Body of pancreas (tissue), 4 donors: ENCODE measurements around the gene ARHGAP27.

Experiments
- POLR2A ChIP-seq, 3 donors: fragments of 450-650 bp; IDR thresholded peaks; one replicate each; pipeline ENCODE4 v1.6.1; 2016; ENCODE audit warnings: antibody characterized with exemption in 3 of 3, mild to moderate bottlenecking in 2 of 3
- TF ChIP-seq, protein P1 (sequence below), 7 experiments: fragments of 450-650 bp in 4 of 7; fragments of 200-600 bp in 3 of 7; sonication (generic) in 3 of 7; IDR thresholded peaks; one replicate each; pipeline ENCODE4 v1.5.1; 2016 to 2019; ENCODE audit warnings: antibody characterized with exemption in 7 of 7

DNA sequence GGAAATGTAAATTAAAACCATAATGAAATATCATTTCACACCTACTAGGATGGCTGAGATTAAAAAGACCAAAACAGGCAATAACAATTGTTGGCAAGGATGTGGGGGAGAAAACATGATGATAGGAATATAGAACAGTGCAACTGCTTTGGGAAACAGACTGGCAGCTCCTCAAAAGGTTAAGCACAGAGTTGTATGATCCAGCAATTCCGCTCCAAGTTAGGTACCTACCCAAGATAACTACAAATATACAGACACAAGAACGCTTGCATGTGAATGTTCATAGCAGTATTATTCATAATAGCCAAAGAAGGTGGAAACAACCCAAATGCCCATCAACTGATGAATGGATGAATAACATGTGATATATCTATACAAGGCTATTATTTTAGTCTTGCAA, 80.8 kb downstream of the ARHGAP27 start:
- TF ChIP-seq, protein P1, sequence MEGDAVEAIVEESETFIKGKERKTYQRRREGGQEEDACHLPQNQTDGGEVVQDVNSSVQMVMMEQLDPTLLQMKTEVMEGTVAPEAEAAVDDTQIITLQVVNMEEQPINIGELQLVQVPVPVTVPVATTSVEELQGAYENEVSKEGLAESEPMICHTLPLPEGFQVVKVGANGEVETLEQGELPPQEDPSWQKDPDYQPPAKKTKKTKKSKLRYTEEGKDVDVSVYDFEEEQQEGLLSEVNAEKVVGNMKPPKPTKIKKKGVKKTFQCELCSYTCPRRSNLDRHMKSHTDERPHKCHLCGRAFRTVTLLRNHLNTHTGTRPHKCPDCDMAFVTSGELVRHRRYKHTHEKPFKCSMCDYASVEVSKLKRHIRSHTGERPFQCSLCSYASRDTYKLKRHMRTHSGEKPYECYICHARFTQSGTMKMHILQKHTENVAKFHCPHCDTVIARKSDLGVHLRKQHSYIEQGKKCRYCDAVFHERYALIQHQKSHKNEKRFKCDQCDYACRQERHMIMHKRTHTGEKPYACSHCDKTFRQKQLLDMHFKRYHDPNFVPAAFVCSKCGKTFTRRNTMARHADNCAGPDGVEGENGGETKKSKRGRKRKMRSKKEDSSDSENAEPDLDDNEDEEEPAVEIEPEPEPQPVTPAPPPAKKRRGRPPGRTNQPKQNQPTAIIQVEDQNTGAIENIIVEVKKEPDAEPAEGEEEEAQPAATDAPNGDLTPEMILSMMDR (IDR thresholded peaks at IDR 0.05): no peak
- TF ChIP-seq POLR2A (IDR thresholded peaks at IDR 0.05): no peak
